ENCODE results near the gene OSBPL10. TPM values are rescaled to one million over a fixed set of nuclear protein-coding genes. Genes with fewer than 3 reads are reported as not detected.
A peak's percentile ranks its signal among the peaks of the same experiment; 100 is the strongest.

Gene OSBPL10
- total and polyA plus RNA-seq, 2 of the 4 experiments (the other 2 are of a cell fraction): 9.5 to 10.1 TPM

DNA sequence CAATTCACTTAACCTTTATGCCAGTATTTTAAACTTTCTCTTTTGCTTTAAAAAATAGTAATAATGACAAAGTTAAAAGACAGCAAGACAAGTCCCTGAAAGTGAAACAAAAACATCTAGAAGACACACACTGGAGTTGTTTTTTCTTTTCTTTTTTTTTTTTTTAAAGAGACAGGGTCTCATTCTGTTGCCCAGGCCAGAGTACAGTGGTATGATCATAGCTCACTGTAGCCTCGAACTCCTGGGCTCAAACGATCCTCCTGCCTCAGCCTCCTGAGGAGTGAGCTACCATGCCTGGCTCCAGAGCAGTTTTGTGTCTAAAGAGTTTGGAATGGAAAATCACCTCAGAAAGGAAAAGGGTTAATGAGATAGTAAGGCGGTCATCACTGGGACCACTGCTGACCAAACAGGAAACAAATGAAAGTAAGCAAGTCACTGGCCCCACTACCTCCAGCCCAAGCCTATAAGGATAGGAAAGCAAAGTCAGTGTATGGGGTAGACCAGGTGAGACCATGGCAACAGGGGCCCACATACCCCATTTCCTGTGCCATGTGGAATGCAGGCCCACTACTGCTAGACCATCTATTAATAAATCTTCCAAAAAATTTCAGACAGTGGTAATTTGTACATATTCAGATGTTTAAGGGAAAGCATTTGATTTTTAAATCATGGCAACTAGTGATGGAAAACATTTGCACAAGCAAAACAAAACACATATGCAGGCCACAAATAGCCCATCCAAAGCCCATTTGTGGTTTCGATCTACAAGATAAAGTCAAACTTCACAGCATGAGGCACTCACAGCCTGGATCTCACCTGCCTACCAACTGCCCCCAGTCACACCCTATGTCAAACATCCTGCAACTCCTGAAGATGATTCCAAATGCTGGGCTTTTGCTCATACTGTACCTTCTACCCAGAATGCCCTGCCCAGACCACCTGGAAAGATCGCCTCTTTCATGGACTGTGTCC, 62.6 kb downstream of the OSBPL10 start:
- H2BK5ac ChIP-seq (ENCODE audit: low read depth, low read length, poor library complexity, severe bottlenecking): no peak overlapping the region
- H2BK120ac ChIP-seq (ENCODE audit: low read depth, low read length): no peak overlapping the region
- no peak overlapping the region; the same call in 1 of the 2 replicates for H3K18ac ChIP-seq (ENCODE audit: low read depth, low read length)
- H4K8ac ChIP-seq (ENCODE audit: low read depth in 2 of 2, low read length in 2 of 2): no peak overlapping the region; a peak in 1 of 4 replicates
- intact Hi-C loops (cut with micrococcal nuclease): no loop called here
- no TSS peak for BruUV-seq (replicated peaks)
- 0 out of 4 replicates have a peak, but pooled peaks cover 0 to 6% of the 10 kb centered on the region in 2 experiments for H3K79me1 ChIP-seq (ENCODE audit: low read depth in 1 of 2, low read length in 2 of 2)
- H4K5ac ChIP-seq (ENCODE audit: low read depth, low read length): no peak overlapping the region
- ATAC-seq (ENCODE audit: low read depth): peak; percentile 65; the same call in 1 of the 2 replicates
- H3K27me3 ChIP-seq (ENCODE audit: control insufficient read depth, insufficient read depth, low read length): no peaks in the 10 kb centered on the region
- no peaks in the 10 kb centered on the region for H3K36me3 ChIP-seq (ENCODE audit: control insufficient read depth, insufficient read depth, low read length)
- TF ChIP-seq, protein P1, sequence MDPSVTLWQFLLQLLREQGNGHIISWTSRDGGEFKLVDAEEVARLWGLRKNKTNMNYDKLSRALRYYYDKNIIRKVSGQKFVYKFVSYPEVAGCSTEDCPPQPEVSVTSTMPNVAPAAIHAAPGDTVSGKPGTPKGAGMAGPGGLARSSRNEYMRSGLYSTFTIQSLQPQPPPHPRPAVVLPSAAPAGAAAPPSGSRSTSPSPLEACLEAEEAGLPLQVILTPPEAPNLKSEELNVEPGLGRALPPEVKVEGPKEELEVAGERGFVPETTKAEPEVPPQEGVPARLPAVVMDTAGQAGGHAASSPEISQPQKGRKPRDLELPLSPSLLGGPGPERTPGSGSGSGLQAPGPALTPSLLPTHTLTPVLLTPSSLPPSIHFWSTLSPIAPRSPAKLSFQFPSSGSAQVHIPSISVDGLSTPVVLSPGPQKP (IDR thresholded peaks at IDR 0.05; ENCODE audit: borderline replicate concordance, low read depth, low read length): no peak
- TF ChIP-seq RAD21 (IDR thresholded peaks at IDR 0.05; ENCODE audit: low read length) (no peak), NFE2L2 (IDR thresholded peaks at IDR 0.05; ENCODE audit: low read depth, low read length) (no peak), POLR2A (IDR thresholded peaks at IDR 0.05; ENCODE audit: low read depth, low read length) (no peak), SMC3 (IDR thresholded peaks at IDR 0.05; ENCODE audit: low read depth, low read length) (no peak)
- no peaks in the 10 kb centered on the region for H3K9me1 ChIP-seq (ENCODE audit: insufficient read depth, low read length)
- dilution Hi-C loops (cut with HindIII; ENCODE audit: low sequenced_read_pairs, unreplicated experiment): no loop called here
- H3K23ac ChIP-seq (ENCODE audit: low read depth, low read length): no peak overlapping the region
- H3K4me2 ChIP-seq (ENCODE audit: low read depth, low read length): peak overlapping the region; percentile 27
- H4K20me1 ChIP-seq (ENCODE audit: insufficient read depth, low read length): no peaks in the 10 kb centered on the region
- ChIA-PET CTCF (interaction anchor here (0.6 kb wide), 1 partner anchor 114 kb away, joined by 4 read pairs; no protein-coding TSS in a partner anchor), POLR2A (ENCODE audit: unreplicated experiment) (no interaction called here)
- no peak overlapping the region for H2BK15ac ChIP-seq (ENCODE audit: low read depth, low read length)
- WGBS, 2 experiments (ENCODE audit: extremely low coverage in 2 of 2, insufficient read length in 1 of 2): no CpG with 5 or more reads among the region's 5 CpGs
- no peak overlapping the region; the same call in 1 of the 2 replicates for H2AK5ac ChIP-seq (ENCODE audit: low read depth, low read length)
- H3K4ac ChIP-seq (ENCODE audit: low read depth, low read length): 0 out of 2 replicates have a peak overlapping the region, but pooled peaks have one; percentile 41
- H2AK9ac ChIP-seq (replicated peaks; ENCODE audit: low read depth, low read length, poor library complexity): no peak overlapping the region
- H3K9me3 ChIP-seq (ENCODE audit: control insufficient read depth, insufficient read depth, low read length): no peaks in the 10 kb centered on the region; the same call in 1 of the 2 replicates
- H3K9ac ChIP-seq (ENCODE audit: low read depth, low read length): no peak overlapping the region
- H3K4me1 ChIP-seq (ENCODE audit: control insufficient read depth, insufficient read depth, low read length): no peaks in the 10 kb centered on the region
- H3K56ac ChIP-seq (ENCODE audit: extremely low read depth, insufficient read depth, low read length): no peak overlapping the region
- H3K27ac ChIP-seq (ENCODE audit: insufficient read depth, low read length): peak overlapping the region; percentile 46; the same call in 1 of the 2 replicates
- DNase-seq: no peak
- H3K4me3 ChIP-seq (ENCODE audit: insufficient read depth, low read depth, low read length): no peak overlapping the region
- no peak overlapping the region for H2BK20ac ChIP-seq (ENCODE audit: low read depth, low read length)
- peak overlapping the region; percentile 53 for H2AFZ ChIP-seq (replicated peaks; ENCODE audit: low read length, poor library complexity)
- no peak overlapping the region for H4K91ac ChIP-seq (ENCODE audit: insufficient read depth, low read depth, low read length)
- in situ Hi-C loops (cut with MboI; ENCODE audit: low sequenced_read_pairs): no loop called here
- no peak overlapping the region for H3K14ac ChIP-seq (replicated peaks; ENCODE audit: low read depth, low read length)
